IPS-18c (cell line): ENCODE measurements around the gene CNTNAP2.

Source experiments
- H3K4me3 ChIP-seq: 2 replicates; pipeline ENCODE4 v1.7.0; 2013; ENCODE audit warnings: low read depth, mild to moderate bottlenecking, low read length, moderate library complexity; ENCODE audit not compliant: insufficient read depth
- H3K9me3 ChIP-seq: one replicate; pipeline ENCODE4 v1.6.1; 2013; ENCODE audit warnings: mild to moderate bottlenecking, low read length, moderate library complexity; ENCODE audit not compliant: control insufficient read depth, insufficient read depth

CNTNAP2 gene

GRCh38 chr7:147182874-147183273 lies 1066.3 kb downstream of the CNTNAP2 start:
- H3K4me3 ChIP-seq = no peak overlapping the region
- no peaks in the 10 kb centered on the region for H3K9me3 ChIP-seq

- H3K4me3 ChIP-seq = no peak overlapping the region
These were observed 1066.7 kb downstream of the CNTNAP2 start for GRCh38 chr7:147183276-147183675.

GRCh38 chr7:147188467-147188866 lies 1071.9 kb downstream of the CNTNAP2 start:
- H3K9me3 ChIP-seq = no peaks in the 10 kb centered on the region
- no peak overlapping the region for H3K4me3 ChIP-seq

More at GRCh38 chr7:147183276-147183675, 1066.7 kb downstream of the CNTNAP2 start:
- H3K9me3 ChIP-seq = no peaks in the 10 kb centered on the region

DNA sequence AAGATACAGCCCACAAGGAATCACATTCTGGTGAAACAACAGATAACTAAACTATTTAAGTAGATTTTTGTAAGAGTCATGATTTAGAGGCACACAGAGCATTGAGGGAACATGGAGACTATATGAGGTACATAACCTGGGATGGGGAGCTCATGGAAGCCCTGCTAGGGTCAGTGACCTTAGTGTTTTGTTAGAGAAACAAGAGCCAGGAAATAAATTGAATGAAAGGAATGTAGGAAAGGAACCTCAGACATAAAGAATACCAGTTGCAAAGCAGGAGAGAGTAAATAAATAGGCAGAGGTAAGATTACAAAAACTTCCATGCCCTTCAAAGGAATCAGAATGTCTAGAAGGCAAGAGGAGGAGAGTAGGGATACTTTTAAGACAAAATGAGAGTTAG lies 1076.9 kb downstream of the CNTNAP2 start:
- Histone ChIP-seq H3K9me3 (no peaks in the 10 kb centered on the region), H3K4me3 (no peak overlapping the region)

GRCh38 chr7:147196481-147196880 lies 1079.9 kb downstream of the CNTNAP2 start:
- H3K9me3 ChIP-seq = no peaks in the 10 kb centered on the region
- H3K4me3 ChIP-seq = no peak overlapping the region

GRCh38 chr7:147197006-147197405 lies 1080.4 kb downstream of the CNTNAP2 start:
- Histone ChIP-seq H3K9me3 (no peaks in the 10 kb centered on the region), H3K4me3 (no peak overlapping the region)

GRCh38 chr7:147199868-147200267 lies 1083.3 kb downstream of the CNTNAP2 start:
- Histone ChIP-seq H3K9me3 (no peaks in the 10 kb centered on the region), H3K4me3 (no peak overlapping the region)

DNA sequence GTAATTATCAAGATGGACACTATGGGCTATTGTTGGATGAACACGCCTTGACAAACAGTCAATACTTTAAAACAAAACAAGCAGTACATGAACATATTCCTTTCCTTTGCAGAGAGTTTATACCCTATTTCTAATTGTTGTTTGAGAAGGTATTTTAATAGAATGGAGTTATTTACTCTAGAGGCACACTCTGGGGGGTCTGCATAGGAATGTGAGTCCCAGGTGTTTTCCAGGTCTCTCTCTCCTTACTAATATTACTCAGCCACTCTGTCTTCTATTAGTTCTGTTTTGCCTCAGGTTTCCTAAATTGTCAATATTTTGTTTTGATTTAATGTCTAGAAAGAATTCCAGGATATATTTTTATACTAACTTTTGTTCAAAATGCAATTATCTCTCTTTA lies 1091.4 kb downstream of the CNTNAP2 start:
- H3K9me3 ChIP-seq = no peaks in the 10 kb centered on the region
- H3K4me3 ChIP-seq = no peak overlapping the region

- no peaks in the 10 kb centered on the region for H3K9me3 ChIP-seq
- H3K4me3 ChIP-seq = no peak overlapping the region
These were observed 1114.7 kb downstream of the CNTNAP2 start for GRCh38 chr7:147231275-147231674.

- Histone ChIP-seq H3K4me3 (no peak overlapping the region), H3K9me3 (no peaks in the 10 kb centered on the region)
These were observed 1119.2 kb downstream of the CNTNAP2 start for GRCh38 chr7:147235645-147236382.

DNA sequence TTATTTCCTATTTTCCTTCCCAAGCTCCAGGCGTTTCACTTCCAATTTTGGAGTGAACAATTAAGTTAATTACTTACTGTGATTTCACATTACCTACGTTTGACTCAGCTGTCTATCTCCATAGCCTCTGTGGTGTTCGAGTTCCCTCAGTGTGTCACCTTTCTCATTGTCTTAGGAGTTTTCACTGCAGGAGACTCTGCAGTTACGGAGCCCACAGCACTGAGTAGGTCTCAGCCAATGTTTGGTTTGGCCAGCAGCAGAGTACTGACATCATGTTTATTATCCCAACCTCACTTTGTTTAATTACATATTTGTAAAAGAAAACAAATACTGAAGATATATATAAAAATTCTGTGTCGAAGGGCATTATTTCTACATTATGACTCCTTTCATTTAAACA lies 1123.9 kb downstream of the CNTNAP2 start:
- H3K4me3 ChIP-seq = no peak overlapping the region
- H3K9me3 ChIP-seq = no peaks in the 10 kb centered on the region

GRCh38 chr7:147245274-147245673 lies 1128.7 kb downstream of the CNTNAP2 start:
- no peak overlapping the region for H3K4me3 ChIP-seq
- no peaks in the 10 kb centered on the region for H3K9me3 ChIP-seq

DNA sequence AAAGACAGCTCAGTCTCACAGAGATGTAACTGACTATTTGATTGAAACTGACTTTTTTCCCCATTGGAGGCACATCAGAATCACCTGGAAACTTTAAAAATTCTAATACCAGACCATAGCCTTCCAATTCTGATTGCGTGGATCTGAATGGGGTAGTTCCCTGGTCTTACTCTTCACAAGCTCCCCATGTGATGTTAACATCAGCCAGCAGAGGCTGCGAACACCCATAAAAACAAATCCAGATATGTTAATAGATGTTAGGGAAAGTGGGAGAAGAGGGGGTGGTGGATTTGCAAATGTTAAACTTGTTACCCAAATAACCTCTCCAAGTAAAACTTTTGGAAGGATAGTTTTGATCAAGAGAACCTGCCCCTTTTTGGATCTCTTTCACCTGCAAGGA lies 1133.4 kb downstream of the CNTNAP2 start:
- no peaks in the 10 kb centered on the region for H3K9me3 ChIP-seq
- H3K4me3 ChIP-seq = no peak overlapping the region

DNA sequence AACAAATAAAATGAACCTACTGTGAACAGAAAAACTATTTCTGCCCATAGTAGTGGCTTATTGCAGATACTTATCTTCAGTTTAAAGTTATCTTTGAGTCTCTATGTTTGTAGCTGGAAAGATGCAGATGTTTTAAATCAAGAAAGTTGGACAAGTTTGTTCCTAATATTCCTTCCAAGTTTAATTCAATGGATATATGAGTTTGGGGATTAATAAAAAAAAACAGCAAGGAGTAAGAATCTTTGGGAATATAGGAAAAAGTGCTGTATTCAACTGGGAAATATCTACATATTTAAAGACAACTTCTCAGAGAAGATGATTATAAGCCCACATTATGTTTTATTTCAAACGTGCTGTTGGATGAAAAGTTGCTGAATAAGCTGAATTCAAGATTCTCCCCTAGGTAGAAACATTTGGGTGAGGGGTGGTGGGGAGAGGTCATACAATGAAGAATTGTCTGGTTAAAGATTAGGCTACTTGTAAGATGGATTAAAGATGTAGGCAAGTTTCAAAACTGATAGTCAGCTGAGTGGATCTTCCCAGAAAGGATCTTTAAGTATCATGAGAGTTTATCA lies 1135.2 kb downstream of the CNTNAP2 start:
- H3K4me3 ChIP-seq = no peak overlapping the region
- H3K9me3 ChIP-seq = no peaks in the 10 kb centered on the region

DNA sequence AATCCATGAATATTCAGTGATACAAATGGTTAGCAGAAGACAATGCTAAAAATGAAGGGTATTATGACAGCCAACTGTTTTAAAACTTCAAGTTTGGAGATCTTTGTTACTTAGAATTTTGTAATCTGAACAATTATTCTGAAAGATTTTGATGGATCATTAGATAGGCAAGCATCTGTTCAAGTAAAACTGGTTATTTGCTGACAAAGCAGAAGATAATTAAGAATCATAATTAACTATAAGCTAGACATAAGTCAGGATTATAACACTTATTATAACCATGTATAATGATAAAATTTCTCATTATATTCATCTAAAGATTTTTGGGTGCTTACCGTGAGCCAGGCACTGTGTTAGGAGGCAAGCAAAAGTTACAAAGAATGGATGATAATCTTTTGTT lies 1145.1 kb downstream of the CNTNAP2 start:
- no peak overlapping the region for H3K4me3 ChIP-seq
- H3K9me3 ChIP-seq = no peaks in the 10 kb centered on the region

- H3K4me3 ChIP-seq = no peak overlapping the region
- H3K9me3 ChIP-seq = no peaks in the 10 kb centered on the region
These were observed 1148.9 kb downstream of the CNTNAP2 start for GRCh38 chr7:147265528-147265927.

DNA sequence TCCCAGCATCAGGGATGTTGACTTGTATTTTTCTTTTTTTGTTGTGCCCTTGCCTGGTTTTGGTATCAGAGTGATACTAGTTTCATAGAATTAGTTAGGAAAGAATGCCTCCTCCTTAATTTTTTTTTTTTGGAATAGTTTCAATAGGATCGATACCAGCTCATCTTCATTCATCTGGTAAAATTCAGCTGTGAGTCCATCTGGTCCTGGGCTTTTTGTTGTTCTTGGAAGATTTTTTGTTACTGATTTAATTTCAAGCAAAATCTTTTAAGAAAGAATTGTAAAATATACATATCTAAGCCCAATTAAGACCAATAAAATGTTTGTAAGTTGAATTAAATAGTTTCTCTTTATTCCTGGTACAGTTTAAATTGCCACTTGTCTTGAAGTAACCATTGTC lies 1159.5 kb downstream of the CNTNAP2 start:
- Histone ChIP-seq H3K4me3 (no peak overlapping the region), H3K9me3 (no peaks in the 10 kb centered on the region)

DNA sequence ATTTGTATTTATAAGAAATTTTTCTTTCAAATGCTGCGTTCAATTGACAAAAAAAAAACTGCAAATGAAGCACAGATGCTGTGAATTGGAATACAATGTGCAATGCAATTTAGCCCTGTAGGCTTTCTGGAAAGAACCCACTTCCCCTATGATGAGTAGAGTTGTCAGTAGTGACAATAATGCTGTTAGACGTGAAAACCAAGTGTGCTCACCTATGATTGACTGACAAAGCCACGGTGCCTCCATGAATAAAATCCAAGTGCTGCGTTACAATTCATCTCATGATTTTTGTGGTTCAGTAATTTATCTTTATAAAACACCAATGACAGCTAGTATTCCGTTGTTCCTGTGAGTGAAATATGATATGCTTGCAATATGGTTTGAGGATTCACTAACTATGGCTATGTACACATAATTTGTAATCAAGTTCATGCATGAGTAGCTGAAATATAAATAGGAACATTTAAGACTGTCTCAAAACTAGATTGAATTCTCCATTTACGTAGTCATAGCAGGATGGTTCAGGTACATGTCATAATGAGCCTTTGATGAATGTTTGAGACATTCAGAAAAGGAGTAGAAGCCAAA lies 1160.3 kb downstream of the CNTNAP2 start:
- Histone ChIP-seq H3K9me3 (no peaks in the 10 kb centered on the region), H3K4me3 (no peak overlapping the region)
